ACHN (cell line): ENCODE results near the gene FOXP4.

ENCODE experiments used
- DNase-seq: peaks from one replicate; pipeline ENCODE4 v3.0.0-alpha.2; 2015
- in situ Hi-C: cut with HindIII; loops from 2 replicates; pipeline ENCODE4 v1.10.0; 2017; ENCODE audit warnings: low sequenced_read_pairs, low pct_ligation_motif_present, low pct_unique_long_range_greater_than_20kb

FOXP4 gene

DNA sequence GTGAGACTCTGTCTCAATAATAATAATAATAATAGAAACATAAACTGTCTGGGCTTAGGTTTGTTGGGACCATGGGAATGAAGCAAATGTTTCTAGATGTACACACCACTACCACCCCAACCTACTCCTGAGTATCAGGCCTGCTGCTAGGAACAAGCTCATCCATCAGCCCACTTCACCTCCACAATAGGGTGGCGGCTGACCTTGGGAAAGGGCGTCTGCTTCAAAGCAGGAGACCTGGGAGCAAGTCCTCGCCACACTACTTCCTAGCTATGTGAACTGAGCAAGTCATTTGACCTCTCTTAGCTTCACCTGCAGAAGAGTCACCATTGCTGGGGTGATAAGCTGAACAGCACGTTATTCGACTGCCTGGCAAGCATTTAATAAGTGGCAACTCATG is 3.1 kb upstream of the FOXP4 start:
- in situ Hi-C loops: no loop called here
- no peak for DNase-seq

DNA sequence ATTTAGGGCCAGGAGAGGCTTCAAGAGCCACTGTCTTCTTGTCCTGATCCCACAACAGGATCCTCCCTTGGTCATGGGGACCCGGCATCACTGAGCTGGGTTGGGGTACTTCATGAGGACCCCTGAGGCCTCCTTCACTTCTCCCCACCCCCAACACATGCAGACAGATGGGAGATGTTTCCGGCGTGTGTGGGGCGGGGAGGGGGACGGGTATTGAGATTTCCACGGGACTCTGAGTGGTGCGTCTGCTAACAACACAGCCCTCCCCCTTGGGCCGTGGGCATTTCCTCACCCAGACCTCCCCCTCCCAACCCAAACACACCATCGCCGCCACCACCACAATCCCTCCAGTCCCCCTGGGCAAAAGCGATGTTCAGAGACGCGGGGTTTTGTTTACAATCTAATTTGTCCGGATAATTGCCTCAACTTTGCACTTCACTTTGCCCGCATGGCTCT is 906 bp upstream of the FOXP4 start:
- in situ Hi-C loops: no loop called here
- no peak for DNase-seq

GRCh38 chr6:41546475-41546865 is 289 bp downstream of the FOXP4 start:
- DNase-seq: peak; percentile 39
- in situ Hi-C loops: no loop called here

DNA sequence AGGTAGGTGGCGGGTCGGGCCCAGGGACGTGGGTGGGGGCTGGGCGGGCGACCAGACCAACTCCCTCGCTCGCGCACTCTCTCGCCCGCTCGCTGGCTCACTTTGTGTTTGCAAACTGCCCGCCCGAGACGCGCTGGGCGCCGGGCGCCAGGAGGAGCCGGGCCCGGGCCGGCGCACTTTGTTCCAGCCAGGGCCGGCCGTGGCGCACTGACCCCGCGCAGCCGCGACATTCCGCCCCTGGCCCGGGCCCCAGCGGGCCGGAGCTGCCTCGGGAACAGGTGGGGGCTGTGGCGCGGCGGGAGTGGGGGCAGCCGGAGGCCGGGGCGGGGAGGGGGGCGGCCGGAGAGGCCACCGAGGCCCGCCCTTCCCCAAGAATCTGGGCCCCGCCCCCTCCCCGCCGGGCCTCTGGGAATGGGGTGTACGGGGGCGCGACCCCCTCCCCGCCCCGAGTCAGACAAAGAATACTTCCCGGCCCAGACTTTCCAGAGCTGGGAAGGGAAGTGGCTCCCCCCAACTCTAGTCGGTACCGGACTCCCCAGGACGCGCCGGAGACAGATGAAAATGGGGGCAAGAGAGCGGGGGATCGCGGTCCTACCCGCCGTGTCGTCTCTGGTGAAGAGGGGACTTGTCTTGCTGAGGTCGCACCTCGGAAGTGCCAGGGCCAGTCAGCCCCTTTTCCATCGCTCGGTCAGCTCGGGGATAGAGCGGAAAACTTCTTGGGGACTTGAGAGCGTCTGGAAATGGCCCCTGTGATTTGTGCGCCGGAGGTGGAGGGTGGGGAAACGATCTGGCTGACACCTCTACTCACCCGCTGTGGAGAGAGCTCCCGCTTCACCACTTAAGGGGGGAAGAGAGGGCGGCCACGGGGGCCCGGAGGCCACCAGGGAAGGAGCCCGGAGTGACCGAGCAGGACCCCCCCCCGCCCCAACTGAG is 951 bp downstream of the FOXP4 start:
- DNase-seq: peak; percentile 36
- in situ Hi-C loops: no loop called here

GRCh38 chr6:41547799-41548097 is 1.6 kb downstream of the FOXP4 start:
- in situ Hi-C loops: no loop called here
- no peak for DNase-seq

DNA sequence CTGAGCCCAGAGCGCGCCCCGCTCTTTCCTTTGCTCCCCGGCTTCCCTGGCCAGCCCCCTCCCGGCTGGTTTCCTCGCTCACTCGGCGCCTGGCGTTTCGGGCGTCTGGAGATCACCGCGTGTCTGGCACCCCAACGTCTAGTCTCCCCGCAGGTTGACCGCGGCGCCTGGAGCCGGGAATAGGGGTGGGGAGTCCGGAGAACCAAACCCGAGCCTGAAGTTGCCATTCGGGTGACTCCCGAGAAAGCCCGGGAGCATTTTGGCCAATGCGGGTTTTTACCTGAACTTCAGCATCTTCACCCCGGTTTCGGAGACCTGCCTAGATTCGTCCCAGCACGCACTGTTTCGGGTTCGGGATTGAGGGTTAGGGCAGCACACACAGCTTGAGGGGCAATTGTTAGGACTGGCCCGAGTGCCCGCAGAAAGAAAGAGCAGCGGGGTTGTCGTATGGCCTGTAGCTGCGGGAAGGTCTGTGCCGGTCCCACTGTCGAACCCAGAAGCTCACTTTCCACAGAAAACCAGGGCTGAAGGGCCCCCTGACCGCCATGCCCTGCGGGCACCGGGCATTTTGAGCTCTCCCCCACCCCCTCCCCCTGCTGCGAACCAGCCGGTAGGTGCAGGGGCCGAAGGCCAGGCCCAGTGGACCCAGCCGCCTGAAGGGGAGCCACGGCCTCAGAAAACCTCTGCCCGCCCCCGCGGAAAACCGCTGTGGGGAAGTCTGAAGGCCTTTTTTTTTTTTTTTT is 2.1 kb downstream of the FOXP4 start:
- in situ Hi-C loops: no loop called here

GRCh38 chr6:41548841-41549642 is 2.9 kb downstream of the FOXP4 start:
- no peak for DNase-seq
- in situ Hi-C loops: no loop called here

More for the DNA sequence above, 2.1 kb downstream of the FOXP4 start:
- DNase-seq: no peak

GRCh38 chr6:41549673-41550072 is 3.5 kb downstream of the FOXP4 start:
- no peak for DNase-seq
- in situ Hi-C loops: no loop called here

- in situ Hi-C loops: no loop called here
These were observed 5.0 kb downstream of the FOXP4 start for GRCh38 chr6:41551086-41551700.

DNA sequence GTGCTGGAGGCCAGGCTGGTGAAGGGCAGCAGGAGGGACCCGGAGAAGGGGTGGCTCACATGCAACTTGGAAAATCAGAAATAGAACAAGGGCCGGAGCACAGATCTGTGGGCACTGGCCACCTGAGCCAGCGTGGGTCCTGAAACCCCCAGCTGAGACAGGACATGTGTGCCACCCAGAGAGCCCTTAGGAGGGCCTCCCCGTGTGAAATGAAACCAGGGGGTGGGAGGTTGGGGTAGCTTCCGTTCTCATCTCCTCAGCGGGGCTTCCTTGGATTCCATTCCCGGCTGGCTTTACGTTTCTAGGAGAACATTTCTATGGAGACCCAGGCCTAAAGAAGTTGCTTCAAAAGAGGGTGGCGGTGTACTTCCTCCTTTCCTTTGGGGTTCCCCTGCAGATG is 5.7 kb downstream of the FOXP4 start:
- DNase-seq: no peak
- in situ Hi-C loops: no loop called here

More at GRCh38 chr6:41551086-41551700, 5.0 kb downstream of the FOXP4 start:
- DNase-seq: no peak

GRCh38 chr6:41552723-41553122 is 6.5 kb downstream of the FOXP4 start:
- DNase-seq: no peak
- in situ Hi-C loops: no loop called here

DNA sequence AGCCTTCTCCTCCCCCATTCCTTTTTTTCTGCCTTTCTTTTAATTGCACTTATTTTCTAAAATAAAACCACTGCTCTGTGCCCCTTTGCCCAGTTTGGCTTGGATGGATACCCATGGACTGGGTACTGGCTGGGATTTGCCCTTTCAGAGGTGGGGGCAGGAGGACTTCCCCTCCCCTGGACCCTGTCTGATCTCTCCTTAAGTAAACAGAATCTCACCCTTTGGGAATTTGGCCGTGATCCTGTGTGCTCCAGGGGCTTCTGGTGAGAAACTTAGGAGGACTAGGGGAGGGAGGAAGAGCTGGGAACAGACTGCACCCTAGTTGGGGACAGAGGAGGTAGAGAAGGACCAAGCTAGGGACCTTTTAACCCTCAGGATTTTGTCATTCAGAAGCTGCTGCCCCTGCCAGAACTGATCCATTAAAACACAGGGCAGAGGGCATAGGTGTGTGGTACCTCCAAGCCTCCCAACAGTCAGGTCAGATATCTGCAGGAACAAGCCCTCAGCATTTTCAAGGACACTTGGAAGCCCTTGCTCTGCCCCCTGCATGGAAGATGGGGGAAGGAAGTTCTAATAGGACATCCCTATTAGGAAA is 7.3 kb downstream of the FOXP4 start:
- DNase-seq: no peak
- in situ Hi-C loops: no loop called here

GRCh38 chr6:41555326-41556300 is 9.4 kb downstream of the FOXP4 start:
- DNase-seq: no peak
- in situ Hi-C loops: no loop called here

GRCh38 chr6:41557335-41557734 is 11.2 kb downstream of the FOXP4 start:
- in situ Hi-C loops: no loop called here
- no peak for DNase-seq

DNA sequence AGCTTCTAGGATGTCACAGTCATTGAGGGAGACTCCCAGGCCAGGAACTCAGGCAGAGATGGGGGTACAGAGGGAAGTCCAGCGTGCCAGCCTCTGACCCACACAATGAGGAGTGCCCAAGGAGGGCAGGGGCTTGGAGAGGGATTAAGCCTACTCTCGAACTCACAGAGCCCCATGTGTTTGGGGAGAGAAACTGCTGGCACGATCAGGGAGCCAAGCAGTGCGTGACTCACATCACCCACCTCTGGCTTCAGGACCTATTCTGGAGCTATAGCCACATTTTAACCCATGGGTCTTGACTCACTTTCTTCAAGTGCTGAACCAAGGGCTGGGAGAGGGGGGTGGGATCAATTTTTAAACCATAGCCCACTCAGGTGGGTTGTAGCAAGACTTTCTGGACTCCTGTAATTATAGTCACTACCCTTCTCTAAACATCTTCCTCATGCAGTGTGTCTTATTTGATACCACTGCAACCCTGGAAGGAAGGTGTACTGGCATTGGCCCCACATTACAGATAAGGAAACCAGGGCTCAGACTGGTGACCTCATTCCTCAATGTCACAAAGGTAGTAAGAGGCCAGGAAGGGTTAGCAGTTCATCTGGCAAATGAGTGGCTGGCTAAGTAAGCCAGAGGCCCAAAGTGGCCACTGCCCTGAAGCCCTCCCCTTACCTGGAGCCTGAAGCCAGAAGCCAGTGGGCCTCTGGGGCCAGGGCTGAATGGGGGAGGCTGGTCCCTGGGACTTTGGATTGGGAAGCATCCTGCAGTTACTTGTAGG is 12.0 kb downstream of the FOXP4 start:
- in situ Hi-C loops: no loop called here
- peak; percentile 25 for DNase-seq

DNA sequence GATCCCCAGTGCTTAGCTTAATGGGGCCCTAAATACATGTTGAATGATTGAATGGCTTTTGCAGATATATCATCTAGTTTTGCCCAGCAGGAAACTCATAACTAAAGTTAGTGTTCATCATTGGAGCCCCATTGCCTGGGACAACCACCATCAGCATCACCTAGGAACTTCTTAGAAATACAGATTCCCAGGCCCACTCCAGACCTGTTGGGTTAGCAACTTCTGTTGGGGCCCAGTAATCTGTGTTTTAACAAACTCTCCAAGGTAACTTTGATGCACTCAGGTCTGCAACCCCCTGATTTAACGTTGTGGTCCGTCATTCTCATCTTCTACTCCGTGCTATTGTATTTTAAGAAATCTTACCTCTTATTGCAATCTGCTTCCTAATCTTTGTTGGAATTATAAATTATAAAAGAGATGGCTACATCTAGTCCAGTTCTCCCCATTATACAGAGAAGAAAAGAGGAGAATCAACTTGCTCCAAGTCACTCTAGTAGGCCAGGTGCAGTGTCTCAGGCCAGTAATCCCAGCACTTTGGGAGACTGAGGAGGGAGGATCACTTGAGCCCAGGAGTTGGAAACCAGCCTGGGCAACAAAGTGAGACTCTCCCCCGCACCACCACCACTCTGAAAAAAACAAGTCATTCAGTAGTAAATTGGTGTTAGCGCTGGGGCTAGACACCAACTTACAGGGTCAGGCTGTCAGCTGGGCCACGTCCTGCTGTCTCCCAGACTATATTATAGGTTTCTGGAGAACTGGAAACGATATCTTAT is 13.7 kb downstream of the FOXP4 start:
- in situ Hi-C loops: no loop called here
- DNase-seq: no peak
